NB4 (cell line): Measurements from ENCODE around the gene MEF2C.

ENCODE experiments used
- CTCF ChIP-seq: IDR thresholded peaks from one replicate; pipeline ENCODE4 v1.5.1; 2012; ENCODE audit warnings: low read depth, low read length
- MAX ChIP-seq: IDR thresholded peaks from 2 replicates; pipeline ENCODE4 v1.6.1; 2011; ENCODE audit warnings: low read depth, low read length
- MYC ChIP-seq: IDR thresholded peaks from 2 replicates; pipeline ENCODE4 v1.6.1; 2011; ENCODE audit warnings: low read depth, low read length
- POLR2A ChIP-seq: IDR thresholded peaks from 2 replicates; pipeline ENCODE4 v1.6.1; 2011; ENCODE audit warnings: mild to moderate bottlenecking; ENCODE audit not compliant: insufficient read length; ENCODE audit errors: extremely low read depth

GRCh38 chr5:88880201-88880600 lies 2.8 kb downstream of the MEF2C start:
- TF ChIP-seq CTCF = no peak
- no peak for TF ChIP-seq MYC
- no peak for TF ChIP-seq MAX
- no peak for TF ChIP-seq POLR2A
